ENCODE measurements around the gene RABGGTA. TPM values are rescaled to one million over a fixed set of nuclear protein-coding genes. Genes with fewer than 3 reads are reported as not detected.

The RABGGTA gene, protein sequence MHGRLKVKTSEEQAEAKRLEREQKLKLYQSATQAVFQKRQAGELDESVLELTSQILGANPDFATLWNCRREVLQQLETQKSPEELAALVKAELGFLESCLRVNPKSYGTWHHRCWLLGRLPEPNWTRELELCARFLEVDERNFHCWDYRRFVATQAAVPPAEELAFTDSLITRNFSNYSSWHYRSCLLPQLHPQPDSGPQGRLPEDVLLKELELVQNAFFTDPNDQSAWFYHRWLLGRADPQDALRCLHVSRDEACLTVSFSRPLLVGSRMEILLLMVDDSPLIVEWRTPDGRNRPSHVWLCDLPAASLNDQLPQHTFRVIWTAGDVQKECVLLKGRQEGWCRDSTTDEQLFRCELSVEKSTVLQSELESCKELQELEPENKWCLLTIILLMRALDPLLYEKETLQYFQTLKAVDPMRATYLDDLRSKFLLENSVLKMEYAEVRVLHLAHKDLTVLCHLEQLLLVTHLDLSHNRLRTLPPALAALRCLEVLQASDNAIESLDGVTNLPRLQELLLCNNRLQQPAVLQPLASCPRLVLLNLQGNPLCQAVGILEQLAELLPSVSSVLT
- 21.2 and 26.7 TPM in 2 replicates for total RNA-seq (ENCODE audit: low replicate concordance)

DNA sequence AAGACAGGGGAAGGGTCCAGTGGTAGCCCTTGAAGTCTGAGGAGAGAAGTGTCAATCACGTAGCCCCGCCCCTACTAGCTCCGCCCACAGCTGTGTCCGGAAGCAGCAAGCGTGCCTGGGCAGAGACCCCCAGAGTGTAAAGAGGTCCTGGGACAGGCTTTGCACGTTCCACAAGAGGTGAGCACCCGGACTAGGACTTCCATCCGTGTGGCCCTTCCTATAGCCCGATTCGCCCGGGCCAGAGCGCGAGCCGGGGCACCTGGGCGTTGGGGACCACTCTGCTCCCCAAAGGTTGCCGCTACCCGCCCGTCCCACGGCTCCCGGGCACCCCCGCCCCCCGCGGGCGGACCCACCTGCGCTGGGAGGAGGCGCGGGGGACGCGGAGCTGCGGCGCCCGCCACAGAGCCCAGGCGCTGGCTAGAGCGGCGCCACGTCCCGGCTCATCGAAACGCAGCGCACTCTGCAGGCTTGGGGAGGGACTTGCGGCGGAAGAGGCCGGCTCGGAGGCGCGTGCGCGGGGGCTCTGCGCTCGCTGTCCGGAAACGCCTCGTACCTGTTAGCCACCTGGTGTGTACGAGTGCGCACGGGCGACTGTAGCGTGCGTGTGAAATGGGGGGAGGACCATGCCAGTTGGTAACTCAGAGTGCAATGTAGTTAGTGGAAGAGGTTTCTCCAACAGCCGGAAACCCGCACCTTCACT, at the start of gene RABGGTA:
RABGGTA (minus strand) TSS at position 464 of the 700 bp plus-strand sequence. CDS start 482 bp downstream, outside the sequence.
- H3K4me3 ChIP-seq (ENCODE audit: low read depth, low read length) = peak within 1 kb of the TSS; percentile 97
- peak; percentile 85 for DNase-seq (ENCODE audit: low read depth)
- TF ChIP-seq, protein P1, sequence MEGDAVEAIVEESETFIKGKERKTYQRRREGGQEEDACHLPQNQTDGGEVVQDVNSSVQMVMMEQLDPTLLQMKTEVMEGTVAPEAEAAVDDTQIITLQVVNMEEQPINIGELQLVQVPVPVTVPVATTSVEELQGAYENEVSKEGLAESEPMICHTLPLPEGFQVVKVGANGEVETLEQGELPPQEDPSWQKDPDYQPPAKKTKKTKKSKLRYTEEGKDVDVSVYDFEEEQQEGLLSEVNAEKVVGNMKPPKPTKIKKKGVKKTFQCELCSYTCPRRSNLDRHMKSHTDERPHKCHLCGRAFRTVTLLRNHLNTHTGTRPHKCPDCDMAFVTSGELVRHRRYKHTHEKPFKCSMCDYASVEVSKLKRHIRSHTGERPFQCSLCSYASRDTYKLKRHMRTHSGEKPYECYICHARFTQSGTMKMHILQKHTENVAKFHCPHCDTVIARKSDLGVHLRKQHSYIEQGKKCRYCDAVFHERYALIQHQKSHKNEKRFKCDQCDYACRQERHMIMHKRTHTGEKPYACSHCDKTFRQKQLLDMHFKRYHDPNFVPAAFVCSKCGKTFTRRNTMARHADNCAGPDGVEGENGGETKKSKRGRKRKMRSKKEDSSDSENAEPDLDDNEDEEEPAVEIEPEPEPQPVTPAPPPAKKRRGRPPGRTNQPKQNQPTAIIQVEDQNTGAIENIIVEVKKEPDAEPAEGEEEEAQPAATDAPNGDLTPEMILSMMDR (IDR thresholded peaks at IDR 0.05; ENCODE audit: insufficient read depth, low read length) = peak; percentile 73

DNA sequence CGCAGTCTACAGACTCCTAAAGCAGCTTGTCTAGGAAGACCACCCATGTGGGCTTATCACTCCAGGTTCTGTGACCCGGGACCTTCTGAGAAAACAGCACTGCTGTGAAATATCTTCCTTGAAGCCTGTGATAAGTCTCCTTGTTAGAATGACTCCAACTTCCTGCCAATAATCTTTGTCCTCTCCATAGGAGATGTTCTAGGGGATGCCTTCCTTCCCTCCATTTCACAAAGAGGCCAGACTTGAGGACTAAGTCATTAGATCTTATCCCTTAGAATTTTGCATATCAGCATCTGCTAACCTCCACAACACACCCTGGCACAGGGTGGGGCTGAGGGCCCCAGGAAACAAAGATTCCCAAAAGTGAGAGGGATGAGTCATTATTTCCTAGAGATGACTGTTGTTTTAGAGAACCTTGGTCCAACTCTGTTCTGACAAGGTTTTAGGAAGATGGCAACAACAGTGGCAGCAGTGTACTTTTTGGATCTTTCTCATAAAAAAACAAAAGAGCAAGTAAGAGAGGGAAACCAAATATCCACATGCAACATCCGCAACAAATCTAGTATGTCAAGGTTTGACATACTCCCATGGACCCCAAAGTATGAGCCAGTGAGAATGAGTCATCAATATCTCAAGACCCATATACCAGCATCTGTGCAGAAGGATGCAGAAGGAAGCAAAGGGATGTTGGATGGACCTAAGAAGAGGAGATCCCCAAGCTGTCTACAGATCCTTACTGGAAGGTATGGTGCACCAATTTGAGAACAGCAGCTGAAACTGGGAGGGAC, 45.9 kb upstream of the RABGGTA start:
- TF ChIP-seq, protein P1 (IDR thresholded peaks at IDR 0.05; ENCODE audit: insufficient read depth, low read length) = no peak
- H3K4me3 ChIP-seq (ENCODE audit: low read depth, low read length) = no peak overlapping the region
- peak; percentile 74 for DNase-seq (ENCODE audit: low read depth)

DNA sequence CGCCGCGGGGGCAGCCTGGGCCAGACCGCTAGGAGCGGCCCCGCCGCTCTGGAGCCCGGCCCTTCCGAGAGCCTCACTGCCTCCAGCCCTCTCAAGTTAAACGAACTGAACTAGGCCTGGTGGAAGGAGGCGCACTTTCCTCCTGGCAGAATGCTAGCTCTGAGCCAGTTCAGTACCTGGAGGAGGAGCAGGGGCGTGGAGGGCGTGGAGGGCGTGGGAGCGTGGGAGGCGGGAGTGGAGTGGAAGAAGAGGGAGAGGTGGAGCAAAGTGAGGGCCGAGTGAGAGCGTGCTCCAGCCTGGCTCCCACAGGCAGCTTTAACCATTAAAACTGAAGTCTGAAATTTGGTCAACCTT, 45.2 kb upstream of the RABGGTA start:
- DNase-seq (ENCODE audit: low read depth) = no peak
- TF ChIP-seq, protein P1 (IDR thresholded peaks at IDR 0.05; ENCODE audit: insufficient read depth, low read length) = no peak
- H3K4me3 ChIP-seq (ENCODE audit: low read depth, low read length) = no peak overlapping the region

DNA sequence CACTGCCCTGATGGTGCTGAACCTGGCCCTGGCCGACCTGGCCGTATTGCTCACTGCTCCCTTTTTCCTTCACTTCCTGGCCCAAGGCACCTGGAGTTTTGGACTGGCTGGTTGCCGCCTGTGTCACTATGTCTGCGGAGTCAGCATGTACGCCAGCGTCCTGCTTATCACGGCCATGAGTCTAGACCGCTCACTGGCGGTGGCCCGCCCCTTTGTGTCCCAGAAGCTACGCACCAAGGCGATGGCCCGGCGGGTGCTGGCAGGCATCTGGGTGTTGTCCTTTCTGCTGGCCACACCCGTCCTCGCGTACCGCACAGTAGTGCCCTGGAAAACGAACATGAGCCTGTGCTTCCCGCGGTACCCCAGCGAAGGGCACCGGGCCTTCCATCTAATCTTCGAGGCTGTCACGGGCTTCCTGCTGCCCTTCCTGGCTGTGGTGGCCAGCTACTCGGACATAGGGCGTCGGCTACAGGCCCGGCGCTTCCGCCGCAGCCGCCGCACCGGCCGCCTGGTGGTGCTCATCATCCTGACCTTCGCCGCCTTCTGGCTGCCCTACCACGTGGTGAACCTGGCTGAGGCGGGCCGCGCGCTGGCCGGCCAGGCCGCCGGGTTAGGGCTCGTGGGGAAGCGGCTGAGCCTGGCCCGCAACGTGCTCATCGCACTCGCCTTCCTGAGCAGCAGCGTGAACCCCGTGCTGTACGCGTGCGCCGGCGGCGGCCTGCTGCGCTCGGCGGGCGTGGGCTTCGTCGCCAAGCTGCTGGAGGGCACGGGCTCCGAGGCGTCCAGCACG, 44.6 kb upstream of the RABGGTA start:
- no peak overlapping the region for H3K4me3 ChIP-seq (ENCODE audit: low read depth, low read length)
- TF ChIP-seq, protein P1 (IDR thresholded peaks at IDR 0.05; ENCODE audit: insufficient read depth, low read length) = no peak
- DNase-seq (ENCODE audit: low read depth) = no peak

DNA sequence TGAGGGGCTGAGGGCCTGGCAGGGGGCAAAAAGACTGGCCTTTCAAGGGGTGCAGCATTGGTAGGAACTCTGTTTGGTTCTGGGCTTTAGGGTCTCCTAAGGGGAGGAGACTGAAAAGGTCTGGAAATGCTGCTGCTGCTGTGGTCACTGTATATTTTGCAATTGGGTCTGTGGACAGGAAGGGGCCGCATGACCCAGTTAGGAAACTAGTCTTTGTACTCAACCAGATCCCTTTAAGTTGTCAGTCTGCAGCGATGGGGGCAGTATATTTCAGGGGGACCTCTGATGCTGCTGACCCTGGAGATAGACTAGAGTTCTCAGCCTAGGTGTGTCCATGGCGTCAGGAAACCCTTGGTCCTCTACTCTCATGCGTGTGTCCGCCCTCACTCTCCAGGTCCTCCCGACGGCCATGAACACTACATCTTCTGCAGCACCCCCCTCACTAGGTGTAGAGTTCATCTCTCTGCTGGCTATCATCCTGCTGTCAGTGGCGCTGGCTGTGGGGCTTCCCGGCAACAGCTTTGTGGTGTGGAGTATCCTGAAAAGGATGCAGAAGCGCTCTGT, 43.9 kb upstream of the RABGGTA start:
- no peak overlapping the region for H3K4me3 ChIP-seq (ENCODE audit: low read depth, low read length)
- no peak for DNase-seq (ENCODE audit: low read depth)
- TF ChIP-seq, protein P1 (IDR thresholded peaks at IDR 0.05; ENCODE audit: insufficient read depth, low read length) = no peak
